Stimulated activated CD8-positive, alpha-beta memory T cell treated with anti-CD3 and anti-CD28 coated beads, Interleukin-12 subunit alpha, Interleukin-12 subunit beta, amount 100 ng/mL, for 4 hours (primary cell): ENCODE results near the gene DNAJC6.

Experiments
- DNase-seq: peaks from one replicate; pipeline ENCODE4 v3.0.0-alpha.2; 2020; ENCODE audit warnings: low read depth

The DNAJC6 gene

DNA sequence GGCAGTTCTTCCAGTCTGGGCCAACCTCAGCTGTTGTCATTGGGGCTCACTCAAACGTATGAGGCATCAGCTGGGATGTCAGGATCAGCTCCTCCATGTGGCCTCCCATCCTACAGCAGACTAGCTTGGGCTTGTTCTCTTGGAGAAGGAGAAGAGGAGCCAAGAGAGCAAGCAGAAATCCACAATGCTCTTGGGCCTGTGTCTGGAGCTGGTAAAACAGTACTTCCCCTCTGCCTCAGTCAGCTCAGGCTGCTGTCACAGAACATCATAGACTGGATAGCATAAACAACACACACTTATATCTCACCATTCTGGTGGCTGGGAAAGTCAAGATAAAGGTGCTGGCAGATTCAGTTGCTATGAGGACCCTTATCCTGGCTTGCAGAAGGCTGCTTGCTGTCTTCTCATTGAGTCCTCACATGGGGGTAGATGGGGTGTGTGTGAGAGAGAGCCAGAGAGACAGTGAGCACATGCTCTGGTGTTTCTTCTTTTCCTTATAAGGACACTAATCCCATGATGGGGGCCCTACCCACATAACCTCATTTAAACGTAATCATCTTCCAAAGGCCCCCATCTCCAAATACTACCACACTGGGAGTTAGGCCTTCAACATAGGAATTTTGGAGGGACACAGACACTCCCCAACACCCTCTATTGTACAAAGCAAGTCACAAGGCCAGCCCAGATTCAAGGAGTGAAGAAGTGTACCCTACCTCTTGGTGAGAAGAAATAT, 16.3 kb upstream of the DNAJC6 start:
- DNase-seq = no peak

DNA sequence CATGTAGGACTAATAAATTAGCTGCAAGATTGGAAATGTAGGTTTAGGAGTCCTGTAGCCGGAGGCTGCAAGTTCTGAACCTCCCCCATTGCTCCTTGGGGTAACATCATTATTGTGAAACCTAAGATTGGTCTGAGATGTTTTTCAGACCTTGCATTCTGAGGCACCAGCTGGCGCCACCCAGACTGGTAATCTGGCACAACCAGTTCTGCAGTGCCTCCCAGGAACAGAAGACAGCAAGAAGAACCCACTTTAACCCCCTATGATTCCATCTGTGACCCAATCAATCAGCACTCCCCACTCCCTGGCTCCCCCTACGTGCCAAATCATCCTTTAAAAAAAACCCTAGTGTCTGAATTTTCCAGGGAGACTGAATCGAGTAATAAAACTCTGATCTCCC, 11.6 kb upstream of the DNAJC6 start:
- no peak for DNase-seq

DNA sequence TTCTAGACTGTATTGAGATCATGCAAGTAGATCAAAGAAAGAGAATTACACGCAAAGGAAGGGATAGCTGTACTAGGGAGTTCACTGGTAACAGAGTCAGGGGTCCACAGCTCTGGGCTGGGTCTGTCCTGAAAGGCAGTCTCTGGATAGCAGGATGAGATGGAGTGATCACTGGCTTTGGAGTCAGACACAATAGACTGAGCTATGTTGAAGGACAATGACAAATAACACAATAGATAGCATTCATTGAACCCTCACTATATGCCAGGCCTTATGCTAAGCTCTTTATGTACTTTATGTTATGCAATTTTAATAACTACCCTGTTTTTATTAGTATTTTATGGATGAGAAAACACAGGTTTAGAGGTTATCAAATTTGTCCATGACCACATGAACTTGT, 10.0 kb upstream of the DNAJC6 start:
- no peak for DNase-seq

DNA sequence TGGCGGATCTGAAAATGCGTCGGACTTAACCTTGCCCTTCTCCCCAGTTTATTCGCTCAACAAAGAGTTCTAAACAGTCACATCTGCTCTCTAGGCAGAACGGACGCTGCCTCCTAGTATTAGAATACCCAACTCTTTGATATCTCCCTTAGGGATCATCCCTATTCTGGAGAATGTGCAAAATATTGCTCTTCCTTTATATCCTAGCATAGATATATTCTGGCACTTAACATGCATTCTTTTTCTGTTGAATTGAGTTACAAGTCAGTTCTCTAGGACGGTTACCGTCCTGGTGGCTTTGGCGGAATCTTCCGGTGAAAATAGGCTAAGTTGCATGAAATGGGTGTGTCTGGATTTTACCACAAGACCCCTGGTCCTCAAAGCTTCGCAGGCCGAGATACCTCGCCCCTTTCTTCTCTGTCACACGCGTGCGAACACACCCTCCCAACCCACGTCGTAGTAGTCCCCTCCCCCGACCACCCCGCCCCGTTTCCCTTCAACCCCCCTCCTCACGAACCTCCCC, 501 bp upstream of the DNAJC6 start:
- DNase-seq = no peak

DNA sequence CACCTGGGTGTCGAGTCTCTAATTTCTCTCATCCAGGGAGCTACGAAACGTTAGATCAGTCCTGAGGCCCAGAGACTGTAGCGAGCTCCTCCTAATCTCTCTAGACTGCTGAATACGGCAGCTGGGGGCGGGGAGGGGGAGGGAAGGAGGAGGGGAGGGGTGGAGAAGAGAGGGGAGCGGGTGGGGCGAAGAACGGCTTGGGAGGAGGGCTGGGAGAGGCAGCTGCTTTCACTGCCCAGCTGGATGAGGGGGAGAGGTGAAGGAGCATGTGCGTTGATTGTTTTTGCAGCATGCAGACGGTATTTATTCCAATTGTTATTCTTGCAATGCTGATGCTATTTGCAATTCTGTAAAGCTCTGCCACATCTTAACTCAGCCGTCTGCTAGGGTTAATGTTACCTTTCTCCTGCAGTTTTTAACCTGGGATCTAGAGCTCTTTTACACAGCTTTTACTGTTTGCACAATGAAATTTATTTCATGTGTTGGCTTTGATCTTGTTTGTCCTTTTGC, 790 bp downstream of the DNAJC6 start:
- DNase-seq = no peak

DNA sequence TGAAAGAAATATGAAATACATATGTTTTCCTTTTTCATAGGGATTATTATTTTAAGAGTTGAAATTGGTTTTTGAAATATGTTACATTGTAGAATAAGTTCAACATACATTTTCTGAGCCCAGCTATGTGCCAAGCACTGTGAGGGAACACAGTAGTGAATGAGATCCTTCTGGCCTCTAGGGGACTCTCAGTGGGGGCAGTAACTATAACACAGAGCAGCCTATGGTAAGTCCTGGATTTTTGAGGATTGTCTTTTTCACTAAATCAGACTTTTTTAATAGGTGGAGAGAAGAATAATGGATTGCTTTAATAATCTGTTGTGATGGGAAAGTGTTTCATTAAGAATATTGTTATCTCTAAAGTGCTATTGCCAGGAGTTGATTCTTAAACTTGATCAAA, 2.4 kb downstream of the DNAJC6 start:
- DNase-seq = no peak

DNA sequence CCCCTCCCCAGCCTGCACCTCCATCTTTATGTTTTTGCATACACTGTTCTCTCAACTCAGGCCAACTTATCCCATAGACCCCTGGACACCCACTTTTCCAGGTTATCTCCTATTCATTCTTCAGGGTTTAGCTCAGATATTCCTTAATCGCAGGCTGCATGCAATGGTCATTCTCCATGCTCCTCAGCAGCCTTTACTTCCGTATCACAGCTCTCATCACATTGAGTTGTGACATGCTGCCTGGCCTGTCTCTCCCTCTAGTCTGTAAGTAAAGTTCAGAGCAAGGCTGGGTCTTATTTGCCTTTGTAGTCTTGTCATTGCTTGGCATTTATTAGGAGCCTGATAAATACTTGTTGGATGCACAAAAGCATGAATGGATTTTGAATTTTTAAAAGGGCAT, 6.9 kb downstream of the DNAJC6 start:
- DNase-seq = no peak

DNA sequence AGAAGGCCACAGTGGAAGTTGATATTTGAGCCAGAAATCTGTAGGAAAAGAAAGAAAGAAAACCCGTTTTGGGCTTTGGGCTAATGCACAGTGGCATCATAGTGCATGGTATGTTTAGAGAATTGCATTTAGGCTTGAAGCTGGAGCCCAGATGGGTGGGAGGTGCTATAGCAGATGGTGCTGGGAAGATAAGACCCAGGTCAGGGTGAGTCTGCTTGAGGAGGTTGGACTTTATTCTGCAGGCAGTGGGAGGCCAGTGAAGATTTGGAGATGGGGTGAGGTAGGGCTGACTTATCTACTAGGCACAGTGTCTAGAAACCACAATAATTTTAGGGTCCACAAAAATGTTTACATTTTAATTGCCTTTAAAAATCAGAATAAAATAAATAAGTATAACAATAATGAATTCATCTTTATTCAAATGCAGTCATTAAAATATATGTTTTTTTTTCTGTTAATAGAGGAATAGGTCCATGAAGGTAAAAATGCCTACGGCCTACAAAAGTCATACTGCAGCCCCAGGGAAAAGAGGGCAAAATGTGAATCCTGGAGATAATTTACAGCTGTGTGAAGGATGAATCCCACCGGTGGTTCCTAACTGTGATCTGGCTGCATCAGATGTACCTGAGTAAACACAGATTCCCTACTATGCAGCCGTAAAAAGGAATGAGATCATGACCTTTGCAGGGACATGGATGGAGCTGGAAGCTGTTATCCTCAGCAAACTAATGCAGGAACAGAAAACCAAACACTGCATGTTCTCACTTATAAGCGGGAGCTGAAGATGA, 8.7 kb downstream of the DNAJC6 start:
- no peak for DNase-seq

DNA sequence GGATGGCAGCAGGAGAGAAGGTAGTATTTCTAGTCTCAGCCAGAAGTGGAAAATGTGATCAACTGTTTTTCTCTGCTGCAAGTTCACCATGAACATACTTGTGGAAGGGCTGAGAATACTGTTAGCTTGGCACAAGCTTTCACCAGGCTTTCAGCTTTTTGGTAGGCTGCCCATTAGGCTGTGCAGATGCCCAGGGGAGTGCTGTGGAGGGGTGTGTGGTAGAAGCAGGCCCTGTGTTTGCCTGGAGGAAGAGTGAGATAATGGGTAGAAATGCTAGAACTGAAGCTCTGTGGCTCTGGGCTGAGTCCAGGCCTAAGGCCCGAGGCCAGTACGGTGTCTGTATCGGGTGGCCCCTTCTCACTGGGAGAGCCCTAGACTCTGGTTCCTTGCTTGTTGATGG, 9.8 kb downstream of the DNAJC6 start:
- DNase-seq = no peak

DNA sequence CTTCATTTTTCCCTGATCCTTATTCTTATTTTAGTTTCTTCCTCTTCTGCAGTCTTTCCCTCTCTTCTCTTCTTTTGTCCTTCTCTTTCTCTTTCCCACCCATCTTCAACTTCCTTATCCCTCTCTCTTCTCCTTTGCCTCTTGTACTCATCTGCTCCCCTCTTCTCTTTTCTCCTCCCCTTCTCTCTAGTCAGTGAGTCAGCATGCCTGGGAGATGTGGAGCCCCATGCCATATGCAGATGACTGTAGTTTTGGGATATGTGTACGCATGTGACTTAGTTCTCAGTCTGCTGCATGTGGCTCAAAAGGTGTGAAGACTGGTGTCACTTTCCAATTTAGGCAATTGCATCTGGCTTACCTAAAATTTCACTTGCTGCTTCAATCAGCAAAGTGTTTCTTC, 10.4 kb downstream of the DNAJC6 start:
- DNase-seq = no peak

DNA sequence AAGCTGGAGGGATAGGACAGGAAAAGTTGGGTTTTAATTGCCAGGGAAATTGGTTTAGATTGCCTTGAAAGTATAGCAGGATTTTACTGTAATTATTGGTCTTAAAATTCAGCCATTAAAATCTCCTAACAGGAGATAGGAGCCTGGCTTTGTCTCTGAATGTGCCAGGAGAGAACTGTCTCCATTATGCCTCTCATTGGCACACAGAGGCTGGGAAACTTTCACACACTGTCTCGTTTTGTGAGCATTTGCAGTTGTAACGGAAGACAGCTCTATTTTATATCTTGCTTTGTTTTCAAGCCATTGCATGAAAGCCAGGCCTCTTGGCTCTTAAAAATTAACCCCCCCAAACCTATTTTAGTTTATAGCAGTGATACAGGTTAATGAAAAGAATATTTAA, 12.5 kb downstream of the DNAJC6 start:
- DNase-seq = no peak

DNA sequence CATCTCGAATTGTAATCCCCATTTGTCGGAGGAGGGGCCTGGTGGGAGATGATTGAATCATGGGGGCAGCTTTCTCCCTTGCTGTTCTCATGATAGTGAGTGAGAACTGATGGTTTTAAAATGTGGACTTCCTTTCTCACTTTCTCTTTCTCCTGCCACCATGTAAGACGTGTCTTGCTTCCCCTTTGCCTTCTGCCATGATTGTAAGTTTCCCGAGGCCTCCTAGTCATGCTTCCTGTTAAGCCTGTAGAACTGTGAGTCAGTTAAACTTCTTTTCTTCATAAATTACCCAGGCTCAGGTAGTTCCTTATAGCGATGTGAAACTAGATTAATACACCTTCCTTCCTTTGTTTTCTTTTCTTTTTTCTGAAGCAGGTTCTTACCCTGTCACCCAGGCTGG, 13.9 kb downstream of the DNAJC6 start:
- no peak for DNase-seq

DNA sequence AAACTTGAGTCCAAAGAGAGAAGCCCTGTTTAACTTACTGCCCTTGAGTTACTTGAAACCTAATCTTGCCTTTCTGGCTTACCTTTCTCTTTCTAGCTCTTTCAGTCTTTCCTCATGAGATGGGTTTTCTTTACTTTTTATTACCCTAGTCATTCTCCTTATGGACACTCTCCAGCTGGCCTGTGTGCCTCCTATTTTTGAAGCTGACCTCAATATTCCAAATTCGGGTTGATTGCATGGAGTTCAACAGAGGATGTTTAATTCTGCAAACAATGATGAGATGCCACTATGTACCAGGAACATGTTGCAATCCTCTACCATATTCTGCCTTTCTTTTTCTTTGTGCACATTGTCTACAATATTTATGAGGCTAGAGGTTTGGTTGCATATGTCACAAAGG, 20.7 kb downstream of the DNAJC6 start:
- no peak for DNase-seq

DNA sequence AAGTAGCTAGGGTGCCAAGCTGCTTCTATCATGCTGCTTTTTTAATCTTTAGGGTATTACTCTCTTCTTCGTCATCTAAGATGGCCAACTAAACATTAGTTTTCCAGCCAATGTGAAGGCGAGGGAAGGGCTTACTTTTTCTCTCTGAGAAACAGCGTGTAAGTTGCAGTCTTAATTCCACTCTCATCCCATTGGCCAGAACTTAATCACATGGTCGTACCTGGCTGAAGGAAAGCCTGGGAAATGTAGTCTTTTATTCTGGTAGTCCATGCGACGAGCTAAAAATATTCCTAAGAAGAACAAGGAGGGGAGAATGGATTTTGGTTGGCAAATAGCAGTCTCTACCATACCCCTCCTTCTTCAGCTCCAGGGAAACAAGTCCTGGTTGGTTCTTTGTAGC, 21.5 kb downstream of the DNAJC6 start:
- no peak for DNase-seq

DNA sequence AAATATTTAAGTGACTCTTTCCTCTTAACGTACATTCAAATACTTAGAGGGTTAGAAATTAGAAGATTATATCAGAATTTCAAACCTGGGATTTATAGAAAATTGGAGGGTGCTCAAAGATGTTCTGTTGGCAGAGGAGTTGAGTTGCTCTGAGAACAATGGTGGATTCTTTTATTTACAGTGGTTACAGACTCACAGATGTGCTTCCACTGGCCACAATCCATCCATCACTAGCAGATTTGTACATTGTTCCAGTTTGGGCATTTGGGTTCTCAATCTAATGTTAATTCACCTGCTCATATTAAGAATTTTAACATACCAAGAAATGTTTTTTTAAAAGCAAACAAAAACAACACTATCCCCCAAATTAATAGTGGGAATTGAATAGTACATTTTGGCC, 23.5 kb downstream of the DNAJC6 start:
- no peak for DNase-seq

DNA sequence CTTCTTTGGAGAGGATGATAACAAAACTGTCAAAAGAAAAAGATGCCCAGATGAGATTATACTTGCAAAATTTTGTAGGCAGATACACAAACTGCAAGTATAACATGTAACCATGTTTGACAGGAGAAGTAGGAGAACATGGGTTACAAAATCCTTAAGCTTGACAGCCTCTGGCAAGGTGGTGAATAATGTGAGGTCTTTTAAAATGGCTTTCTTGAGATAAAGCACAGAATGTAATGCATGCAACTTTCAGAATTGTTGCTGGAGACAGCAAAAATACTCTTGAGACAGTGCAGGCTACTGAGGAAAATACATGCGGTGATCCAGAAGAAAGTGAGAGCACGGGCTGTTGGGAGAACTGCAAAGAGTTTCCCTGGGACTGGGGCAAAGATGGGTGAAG, 24.7 kb downstream of the DNAJC6 start:
- DNase-seq = no peak

DNA sequence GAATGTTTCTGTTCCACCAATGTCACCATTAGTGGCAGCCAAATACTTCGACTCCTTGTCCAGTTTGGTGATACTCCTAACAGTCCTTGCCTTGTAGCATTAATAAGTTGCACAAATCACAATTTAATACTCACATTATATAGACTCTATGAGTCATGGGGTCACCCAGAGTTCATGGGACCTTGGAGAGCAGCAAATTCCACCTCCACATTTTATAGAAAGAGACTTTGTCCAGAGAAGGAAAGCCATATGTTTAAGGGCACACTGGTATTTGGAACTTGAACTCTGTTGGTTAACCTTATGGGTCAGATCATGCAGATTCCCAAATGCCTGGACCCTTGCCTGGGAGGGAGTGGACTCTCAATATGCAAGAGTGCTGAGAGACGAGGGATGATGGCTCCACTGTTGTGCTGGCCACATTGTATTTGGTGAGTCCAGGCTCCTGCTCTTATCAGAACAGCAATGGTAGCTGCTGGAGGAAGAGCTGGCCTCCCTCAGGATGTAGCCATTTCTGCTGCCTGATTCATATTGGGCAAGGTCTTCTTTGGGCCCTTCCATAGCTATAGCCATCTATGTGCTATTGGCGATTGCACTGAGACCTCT, 30.6 kb downstream of the DNAJC6 start:
- DNase-seq = no peak

DNA sequence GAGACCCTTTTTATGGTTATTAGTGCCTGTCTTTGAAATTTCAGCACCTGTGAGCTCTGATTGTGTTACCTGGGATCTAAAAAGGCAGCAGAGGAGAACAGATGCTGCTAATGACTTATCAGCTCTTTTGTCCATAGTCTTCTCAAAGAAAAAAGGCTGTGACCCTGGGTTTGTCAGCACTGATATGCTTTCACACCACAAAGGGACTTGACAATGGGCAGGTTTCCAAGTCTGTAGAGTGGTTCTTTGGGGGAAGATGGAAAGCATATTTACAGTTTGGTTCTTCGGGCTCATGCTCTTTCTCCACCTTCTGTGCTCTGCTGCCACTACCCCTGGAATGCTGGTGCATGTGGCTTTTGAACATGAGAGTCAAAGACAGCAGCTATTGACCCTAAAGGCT, 32.0 kb downstream of the DNAJC6 start:
- no peak for DNase-seq

DNA sequence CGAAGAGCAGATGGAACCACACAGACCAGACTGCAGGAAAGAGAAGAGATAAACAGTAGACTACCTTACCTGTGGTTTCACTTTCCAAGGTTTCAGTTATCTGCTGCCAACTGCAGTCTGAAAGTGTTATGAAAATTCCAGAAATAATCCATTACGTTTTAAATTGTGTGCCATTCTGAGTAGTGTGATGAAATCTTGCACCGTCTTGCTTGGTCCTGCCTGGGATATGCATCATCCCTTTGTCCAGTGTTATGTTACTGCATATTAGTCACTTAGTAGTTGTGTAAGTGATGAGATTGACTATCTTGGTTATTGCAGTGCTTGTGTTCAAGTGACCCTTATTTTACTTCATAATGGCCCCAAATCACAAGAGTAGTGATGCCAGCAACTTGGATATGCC, 33.9 kb downstream of the DNAJC6 start:
- DNase-seq = no peak

DNA sequence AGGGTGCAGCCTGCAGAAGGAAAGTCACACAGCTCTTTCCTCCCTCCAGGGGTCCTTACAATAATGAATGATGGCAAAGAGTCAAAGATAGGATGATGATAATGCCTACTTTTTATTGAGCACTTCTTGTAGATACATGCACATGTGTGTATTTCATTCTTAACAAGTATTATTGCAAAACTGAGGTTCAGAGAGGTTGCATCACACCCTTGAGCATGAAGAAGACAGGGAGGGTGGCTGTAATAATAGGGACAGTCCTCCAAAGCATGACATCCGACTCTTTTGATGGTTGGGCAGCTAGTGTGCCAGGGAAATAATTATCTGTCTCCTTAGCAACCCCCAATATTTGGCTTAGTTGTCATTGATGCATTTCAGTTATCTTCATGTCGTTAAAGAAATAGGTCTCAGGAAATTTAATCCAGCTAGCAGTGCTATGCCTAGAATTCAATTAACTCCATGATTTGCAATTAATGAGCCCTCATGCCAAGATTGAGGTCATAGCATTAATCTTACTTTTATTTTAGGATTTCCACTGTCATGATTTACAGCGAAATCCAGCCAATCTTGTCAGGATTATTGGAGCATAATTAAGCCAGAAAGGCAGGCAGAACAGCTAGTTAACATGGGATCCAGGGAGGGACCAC, 35.0 kb downstream of the DNAJC6 start:
- DNase-seq = no peak

DNA sequence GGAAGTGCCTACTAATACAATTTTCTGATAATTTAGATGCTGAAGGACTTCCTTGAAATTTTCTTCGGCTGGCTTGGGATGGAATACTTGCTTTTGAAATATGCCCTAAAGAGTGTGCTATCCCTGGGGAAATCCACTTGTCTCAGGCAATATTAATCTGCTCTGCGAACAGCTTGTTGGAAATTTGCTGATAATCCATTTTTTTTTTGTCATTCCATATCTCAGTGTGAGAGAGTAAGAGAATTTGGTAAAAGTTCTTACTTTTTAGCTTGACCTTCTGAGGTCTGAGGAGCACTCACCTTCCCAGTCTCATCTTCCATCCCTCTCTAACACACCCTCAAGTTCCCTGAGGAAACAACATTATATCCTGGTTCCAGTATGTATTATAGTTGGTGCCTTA, 36.8 kb downstream of the DNAJC6 start:
- DNase-seq = no peak

DNA sequence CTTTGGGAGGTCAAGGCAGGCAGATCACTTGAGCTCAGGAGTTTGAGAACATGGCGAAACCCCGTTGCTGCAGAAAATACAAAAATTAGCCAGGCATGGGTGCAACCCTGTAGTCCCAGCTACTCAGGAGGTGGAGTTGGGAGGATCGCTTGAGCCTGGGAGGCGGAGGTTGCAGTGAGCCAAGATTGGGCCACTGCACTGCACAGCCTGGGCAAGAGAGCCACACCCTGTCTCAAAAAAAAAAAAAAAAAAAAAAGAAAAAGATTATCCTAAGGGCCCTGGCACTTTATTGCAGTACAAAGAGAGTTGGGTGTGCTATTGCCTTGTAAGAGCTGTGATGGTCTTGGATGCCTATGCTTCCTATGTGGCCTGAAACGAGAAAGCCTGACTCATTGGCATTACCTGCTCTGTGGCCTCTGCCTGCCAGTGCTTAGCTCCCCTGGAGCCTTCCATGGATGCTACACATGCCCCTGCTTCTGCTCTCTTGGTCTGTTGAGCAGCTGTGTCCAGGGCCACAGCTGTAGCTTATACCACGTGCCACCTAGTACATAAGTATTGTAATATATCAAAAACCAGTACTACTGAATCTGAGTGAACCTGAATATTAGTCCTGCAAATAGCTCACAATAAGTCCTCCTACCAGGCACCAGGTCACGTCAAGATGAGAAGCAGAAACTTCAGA, 45.8 kb downstream of the DNAJC6 start:
- no peak for DNase-seq
